HK-2 (cell line): Measurements from ENCODE around the gene TAF8.

Experiments
- DNase-seq: peaks from one replicate; pipeline ENCODE4 v3.0.0-alpha.2; 2018; ENCODE audit not compliant: unreplicated experiment

The TAF8 gene

GRCh38 chr6:42095776-42096541 lies 45.6 kb downstream of the TAF8 start:
- DNase-seq: no peak

- DNase-seq: peak; percentile 57
Observed at GRCh38 chr6:42099340-42100028, 49.2 kb downstream of the TAF8 start.

- DNase-seq: peak; percentile 64
Observed at GRCh38 chr6:42100029-42100901, 49.9 kb downstream of the TAF8 start.

GRCh38 chr6:42101186-42101657 lies 50.9 kb downstream of the TAF8 start:
- no peak for DNase-seq

GRCh38 chr6:42103216-42103615 lies 52.9 kb downstream of the TAF8 start:
- no peak for DNase-seq

- DNase-seq: no peak
Observed at GRCh38 chr6:42103753-42104094, 53.4 kb downstream of the TAF8 start.

GRCh38 chr6:42104095-42104803 lies 53.9 kb downstream of the TAF8 start:
- DNase-seq: no peak

- DNase-seq: no peak
Observed at GRCh38 chr6:42104804-42105125, 54.4 kb downstream of the TAF8 start.

GRCh38 chr6:42105156-42105648 lies 54.9 kb downstream of the TAF8 start:
- DNase-seq: no peak

- no peak for DNase-seq
Observed at GRCh38 chr6:42105709-42106108, 55.4 kb downstream of the TAF8 start.

- no peak for DNase-seq
Observed at GRCh38 chr6:42106112-42107023, 56.0 kb downstream of the TAF8 start.

GRCh38 chr6:42108071-42108470 lies 57.7 kb downstream of the TAF8 start:
- no peak for DNase-seq

- no peak for DNase-seq
Observed at GRCh38 chr6:42110683-42111082, 60.4 kb downstream of the TAF8 start.

GRCh38 chr6:42112351-42112750 lies 62.0 kb downstream of the TAF8 start:
- no peak for DNase-seq

GRCh38 chr6:42113936-42114636 lies 63.8 kb downstream of the TAF8 start:
- no peak for DNase-seq

- DNase-seq: no peak
Observed at GRCh38 chr6:42117843-42118161, 67.5 kb downstream of the TAF8 start.

GRCh38 chr6:42118162-42119001 lies 68.1 kb downstream of the TAF8 start:
- peak; percentile 53 for DNase-seq

- DNase-seq: peak; percentile 77
Observed at GRCh38 chr6:42120895-42121865, 70.9 kb downstream of the TAF8 start.
